ENCODE results near the gene PLLP. TPM values are rescaled to one million over a fixed set of nuclear protein-coding genes. Genes with fewer than 3 reads are reported as not detected.
"Not testable (repeated sequence)": the region's sequence is repeated elsewhere in the genome, so short reads cannot be mapped to it uniquely, and the experiment has no call there.

PLLP gene
- total RNA-seq, 3 donors from 2014 or later, result 2.8 to 8.6 (median 4.3) TPM

GRCh38 chr16:57276596-57276995 lies 7.9 kb downstream of the PLLP start:
- DNase-seq, result no peak
- H3K4me1 ChIP-seq (ENCODE audit: low read depth), result peaks cover 17% of the 10 kb centered on the region
- peak; percentile 61 for ATAC-seq
- no peak overlapping the region for H3K4me3 ChIP-seq
- no peaks in the 10 kb centered on the region for H3K9me3 ChIP-seq
- no peaks in the 10 kb centered on the region for H3K36me3 ChIP-seq (ENCODE audit: low read depth)
- TF ChIP-seq CTCF (IDR thresholded peaks at IDR 0.05), result no peak
- intact Hi-C loops (cut with DNase I, micrococcal nuclease), result no loop called here

- ATAC-seq; intact Hi-C loops (cut with DNase I, micrococcal nuclease): not testable (repeated sequence)
Measured at GRCh38 chr16:57275946-57276345, 8.5 kb downstream of the PLLP start.

DNA sequence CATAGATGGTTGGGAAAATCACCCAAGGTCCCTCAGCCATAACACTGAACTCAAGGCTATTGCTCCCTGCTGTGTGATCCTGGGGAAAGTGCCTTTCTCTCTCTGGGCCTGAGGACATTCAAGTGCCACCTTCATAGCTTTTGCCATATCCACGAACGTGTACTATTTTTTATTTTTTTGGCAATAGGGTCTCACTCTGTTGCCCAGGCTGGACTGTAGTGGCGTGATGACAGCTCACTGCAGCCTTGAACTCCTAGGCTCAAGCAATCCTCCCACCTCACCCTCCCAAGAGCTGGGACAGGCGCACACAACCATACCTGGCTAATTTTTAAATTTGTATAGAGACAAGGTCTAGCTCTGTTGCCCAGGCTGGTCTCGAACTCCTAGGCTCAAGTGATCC lies 10.6 kb downstream of the PLLP start:
- Histone ChIP-seq H3K4me1 (ENCODE audit: low read depth) (peaks cover 13% of the 10 kb centered on the region), H3K4me3 (no peak overlapping the region), H3K9me3 (no peaks in the 10 kb centered on the region), H3K36me3 (ENCODE audit: low read depth) (no peaks in the 10 kb centered on the region)
- TF ChIP-seq CTCF (IDR thresholded peaks at IDR 0.05), result no peak
- ATAC-seq (no peak), DNase-seq (no peak)
- intact Hi-C loops (cut with DNase I, micrococcal nuclease), result no loop called here

More at GRCh38 chr16:57275946-57276345, 8.5 kb downstream of the PLLP start:
- not testable (repeated sequence) for DNase-seq; H3K4me3 ChIP-seq; H3K36me3 ChIP-seq (ENCODE audit: low read depth); H3K9me3 ChIP-seq
- H3K4me1 ChIP-seq (ENCODE audit: low read depth), result peaks cover 17% of the 10 kb centered on the region

GRCh38 chr16:57273359-57273758 lies 11.1 kb downstream of the PLLP start:
- no peaks in the 10 kb centered on the region for H3K9me3 ChIP-seq
- intact Hi-C loops (cut with DNase I, micrococcal nuclease), result no loop called here
- H3K36me3 ChIP-seq (ENCODE audit: low read depth), result no peaks in the 10 kb centered on the region
- TF ChIP-seq CTCF (IDR thresholded peaks at IDR 0.05), result no peak
- DNase-seq (peak in 1 of 3 donors; percentile 38), ATAC-seq (no peak)
- H3K4me1 ChIP-seq (ENCODE audit: low read depth), result peaks cover 13% of the 10 kb centered on the region
- no peak overlapping the region for H3K4me3 ChIP-seq

GRCh38 chr16:57271867-57272495 lies 12.5 kb downstream of the PLLP start:
- intact Hi-C loops (cut with DNase I, micrococcal nuclease), result no loop called here
- DNase-seq (peak in 1 of 3 donors; percentile 28), ATAC-seq (no peak)
- TF ChIP-seq CTCF (IDR thresholded peaks at IDR 0.05), result no peak
- Histone ChIP-seq H3K36me3 (ENCODE audit: low read depth) (no peaks in the 10 kb centered on the region), H3K4me3 (no peak overlapping the region), H3K4me1 (ENCODE audit: low read depth) (peaks cover 3% of the 10 kb centered on the region), H3K9me3 (no peaks in the 10 kb centered on the region)

DNA sequence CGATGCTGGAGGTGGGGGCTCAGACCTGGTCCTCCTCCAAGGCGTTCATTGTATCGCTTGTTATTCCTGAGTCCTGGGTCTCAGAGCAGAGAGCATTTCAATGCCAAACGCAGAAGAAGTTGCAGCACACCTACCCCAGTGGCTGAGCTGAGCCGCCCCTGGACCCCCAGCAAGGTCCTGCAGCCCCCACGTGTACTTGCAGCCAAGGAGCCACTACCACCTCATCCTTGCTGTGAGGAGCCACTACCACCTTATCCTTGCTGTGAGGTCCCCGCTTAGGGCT lies 13.5 kb downstream of the PLLP start:
- DNase-seq (peak in 1 of 3 donors; percentile 23), ATAC-seq (no peak)
- no peaks in the 10 kb centered on the region for H3K36me3 ChIP-seq (ENCODE audit: low read depth)
- no peak overlapping the region for H3K4me3 ChIP-seq
- intact Hi-C loops (cut with DNase I, micrococcal nuclease), result no loop called here
- peaks cover 7% of the 10 kb centered on the region for H3K4me1 ChIP-seq (ENCODE audit: low read depth)
- TF ChIP-seq CTCF (IDR thresholded peaks at IDR 0.05), result no peak
- no peaks in the 10 kb centered on the region for H3K9me3 ChIP-seq
